Activated B cell treated with CpG ODN at 0.5 μM for 24 hours (primary cell): Measurements from ENCODE around the gene SHISA8. TPM values are rescaled to one million over a fixed set of nuclear protein-coding genes. Genes with fewer than 3 reads are reported as not detected.
A peak's percentile ranks its signal among the peaks of the same experiment; 100 is the strongest.

Experiments used
- ATAC-seq: fragments of 200-7000 bp; cut with Tn5 transposase; one replicate; pipeline ENCODE4 v1.10.0; 2021; ENCODE audit warnings: low read depth, mild to moderate bottlenecking, moderate library complexity
- CTCF ChIA-PET: fragments of 350-600 bp; sonication (Branson Sonifier 250); formaldehyde crosslinking; loops from one replicate; lab custom pipeline; 2021; ENCODE audit warnings: antibody characterized with exemption; lab: Charles Lee
- POLR2A ChIA-PET: fragments of 350-600 bp; sonication (Branson Sonifier 250); formaldehyde crosslinking; loops from one replicate; lab custom pipeline; 2021; ENCODE audit warnings: antibody characterized with exemption; lab: Charles Lee
- DNase-seq: peaks from one replicate; pipeline ENCODE4 v3.0.0; 2022
- H3K27ac Mint-ChIP-seq: one replicate; pipeline ENCODE4 v1.8.0; 2020; ENCODE audit warnings: mixed read lengths
- H3K27me3 Mint-ChIP-seq: one replicate; pipeline ENCODE4 v1.8.0; 2021; ENCODE audit warnings: mixed read lengths
- H3K36me3 Mint-ChIP-seq: one replicate; pipeline ENCODE4 v1.8.0; 2021; ENCODE audit warnings: low read depth, mixed read lengths
- H3K4me1 Mint-ChIP-seq: one replicate; pipeline ENCODE4 v1.8.0; 2021; ENCODE audit warnings: mixed read lengths
- H3K4me3 Mint-ChIP-seq: one replicate; pipeline ENCODE4 v1.8.0; 2020; ENCODE audit warnings: mild to moderate bottlenecking, mixed read lengths
- H3K9me3 Mint-ChIP-seq: one replicate; pipeline ENCODE4 v1.8.0; 2020; ENCODE audit warnings: mixed read lengths
- intact Hi-C: fragments of 100-400 bp; cut with micrococcal nuclease; formaldehyde crosslinking; loops from one replicate; pipeline ENCODE4 v1.15.1; 2024
- total RNA-seq: library from RNA; stranded (reverse); gene quantifications from 2 replicates; pipeline ENCODE4 v1.2.3, GENCODE V29; 2022
- TF ChIP-seq, protein P1 (sequence below): fragments of 200-600 bp; IDR thresholded peaks from one replicate; pipeline ENCODE4 v1.8.0; 2022; ENCODE audit warnings: antibody characterized with exemption, mild to moderate bottlenecking

SHISA8 gene
- 10.9 and 12.6 TPM in 2 replicates for total RNA-seq

DNA sequence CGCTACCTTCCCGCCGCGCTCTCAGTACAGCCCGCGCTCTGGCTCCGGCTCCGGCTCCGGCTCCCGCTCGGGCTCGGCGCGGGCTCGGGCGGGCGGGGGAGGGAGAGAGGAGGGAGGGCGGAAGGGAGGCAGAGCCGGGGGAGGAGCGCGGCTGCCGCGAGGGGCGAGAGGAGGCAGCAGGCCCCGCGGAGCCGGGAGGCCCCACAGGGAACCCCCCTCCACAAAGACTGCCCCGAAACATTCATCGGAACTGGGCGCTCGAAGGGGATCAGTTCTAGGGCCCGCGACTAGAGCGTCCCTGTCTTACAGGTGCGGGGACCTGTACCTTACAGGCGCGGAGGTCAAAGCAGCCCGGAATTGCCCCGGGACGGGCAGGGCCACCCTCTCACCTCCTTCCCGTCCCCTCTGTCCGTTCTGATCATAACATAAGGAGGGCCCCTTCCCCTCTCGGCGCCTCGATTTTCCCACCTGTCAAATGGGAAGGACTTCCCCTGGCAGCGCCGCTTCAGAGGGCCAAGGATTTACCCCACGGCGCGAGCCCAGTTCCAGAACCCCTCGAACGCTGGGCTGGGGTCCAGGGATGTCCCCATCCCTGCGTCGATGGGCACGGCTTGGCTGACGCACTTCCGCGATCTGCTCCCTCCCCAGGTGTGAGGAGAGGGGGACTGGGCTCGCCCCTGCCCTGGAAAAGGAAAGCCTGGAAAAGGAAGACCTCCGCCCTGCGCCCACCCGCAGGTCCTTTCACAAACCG, at the start of gene SHISA8:
SHISA8 (minus strand) TSS at position 40 of the 751 bp plus-strand sequence. CDS start 407 bp downstream, outside the sequence.
- H3K9me3 Mint-ChIP-seq, result no peaks in the 10 kb centered on the region
- no peaks in the 10 kb centered on the region for H3K36me3 Mint-ChIP-seq
- H3K27ac Mint-ChIP-seq, result peak within 1 kb of the TSS; percentile 74
- ChIA-PET CTCF (interaction anchor here (1.7 to 2.0 kb wide), 2 partner anchors 10 to 26 kb away, joined by 8 to 10 read pairs; no protein-coding TSS in a partner anchor), POLR2A (interaction anchor here (0.9 to 14.7 kb wide), 7 partner anchors 11 to 115 kb away, joined by 3 to 1414 read pairs (median 7); partner anchors contain the start of genes CCDC134, SREBF2 and TNFRSF13C)
- ATAC-seq, result peak; percentile 19
- TF ChIP-seq, protein P1, sequence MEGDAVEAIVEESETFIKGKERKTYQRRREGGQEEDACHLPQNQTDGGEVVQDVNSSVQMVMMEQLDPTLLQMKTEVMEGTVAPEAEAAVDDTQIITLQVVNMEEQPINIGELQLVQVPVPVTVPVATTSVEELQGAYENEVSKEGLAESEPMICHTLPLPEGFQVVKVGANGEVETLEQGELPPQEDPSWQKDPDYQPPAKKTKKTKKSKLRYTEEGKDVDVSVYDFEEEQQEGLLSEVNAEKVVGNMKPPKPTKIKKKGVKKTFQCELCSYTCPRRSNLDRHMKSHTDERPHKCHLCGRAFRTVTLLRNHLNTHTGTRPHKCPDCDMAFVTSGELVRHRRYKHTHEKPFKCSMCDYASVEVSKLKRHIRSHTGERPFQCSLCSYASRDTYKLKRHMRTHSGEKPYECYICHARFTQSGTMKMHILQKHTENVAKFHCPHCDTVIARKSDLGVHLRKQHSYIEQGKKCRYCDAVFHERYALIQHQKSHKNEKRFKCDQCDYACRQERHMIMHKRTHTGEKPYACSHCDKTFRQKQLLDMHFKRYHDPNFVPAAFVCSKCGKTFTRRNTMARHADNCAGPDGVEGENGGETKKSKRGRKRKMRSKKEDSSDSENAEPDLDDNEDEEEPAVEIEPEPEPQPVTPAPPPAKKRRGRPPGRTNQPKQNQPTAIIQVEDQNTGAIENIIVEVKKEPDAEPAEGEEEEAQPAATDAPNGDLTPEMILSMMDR, result no peak
- intact Hi-C loops, result no loop called here
- H3K4me1 Mint-ChIP-seq, result peaks cover 70% of the 10 kb centered on the region
- DNase-seq, result peak; percentile 66
- peak within 1 kb of the TSS; percentile 67 for H3K4me3 Mint-ChIP-seq
- H3K27me3 Mint-ChIP-seq, result peaks cover 10% of the 10 kb centered on the region

DNA sequence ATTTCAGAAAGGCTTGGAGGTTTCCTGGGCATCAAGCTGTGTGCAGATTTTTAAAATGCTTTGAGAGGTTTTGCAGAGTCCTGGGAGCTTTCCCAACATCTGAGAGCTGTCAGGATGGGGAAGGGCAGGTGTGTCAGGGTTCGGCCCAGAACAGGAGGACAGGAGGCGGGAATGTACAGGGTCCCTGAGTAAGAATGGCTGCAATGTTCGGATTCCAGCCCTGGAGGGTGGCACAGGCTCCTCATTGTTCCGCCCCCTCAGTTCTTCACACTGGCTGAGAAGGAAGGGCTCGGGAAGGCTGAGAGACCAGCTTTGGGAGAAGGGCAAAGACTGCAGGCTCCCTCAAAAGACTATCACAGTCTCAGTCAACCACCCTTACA, 49.2 kb upstream of the SHISA8 start:
- POLR2A ChIA-PET, result no interaction called here
- TF ChIP-seq, protein P1, result no peak
- H3K27ac Mint-ChIP-seq, result no peak overlapping the region
- no peak overlapping the region for H3K4me3 Mint-ChIP-seq
- no peaks in the 10 kb centered on the region for H3K36me3 Mint-ChIP-seq
- DNase-seq (no peak), ATAC-seq (no peak)
- H3K27me3 Mint-ChIP-seq, result no peaks in the 10 kb centered on the region
- peaks cover 9% of the 10 kb centered on the region for H3K4me1 Mint-ChIP-seq
- CTCF ChIA-PET, result interaction anchor here (0.6 to 1.5 kb wide), 3 partner anchors 8 to 149 kb away, joined by 3 to 7 read pairs (median 6); no protein-coding TSS in a partner anchor
- intact Hi-C loops, result no loop called here
- no peaks in the 10 kb centered on the region for H3K9me3 Mint-ChIP-seq

DNA sequence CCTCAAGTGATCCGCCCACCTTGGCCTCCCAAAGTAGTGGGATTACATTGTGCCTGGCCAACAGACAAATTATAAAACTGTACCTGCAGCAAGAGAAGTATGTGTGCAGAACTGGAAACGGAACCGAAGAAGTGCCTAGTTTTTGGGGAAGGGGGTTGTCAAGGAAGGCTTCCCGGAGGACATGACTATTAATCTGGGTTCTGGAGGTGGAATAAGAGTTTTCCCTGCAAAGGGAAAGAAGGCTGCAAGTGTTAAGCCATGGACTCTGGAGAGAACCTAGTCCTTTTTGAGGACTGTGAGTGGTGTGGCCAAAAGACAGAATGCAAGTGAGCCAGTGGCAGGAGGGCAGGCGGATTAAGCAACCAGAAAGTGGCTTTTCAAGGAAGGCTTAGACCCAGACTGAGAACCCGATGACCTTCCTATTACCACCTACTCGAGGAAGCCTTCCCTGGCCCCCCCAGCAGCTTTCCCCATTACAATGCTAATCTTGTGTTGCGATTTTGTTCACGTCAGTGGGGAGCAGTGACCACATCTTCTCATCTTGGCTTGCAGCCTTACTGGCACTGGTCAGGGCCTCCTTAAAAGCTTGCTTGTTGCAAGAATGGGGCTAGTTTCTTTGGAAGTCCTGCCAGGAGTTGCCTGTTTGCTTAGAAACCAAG, 48.7 kb upstream of the SHISA8 start:
- H3K27ac Mint-ChIP-seq, result no peak overlapping the region

GRCh38 chr22:41957941-41958556, 43.2 kb upstream of the SHISA8 start:
- TF ChIP-seq, protein P1, result peak; percentile 12
- Mint-ChIP-seq H3K27ac (no peak overlapping the region), H3K4me3 (no peak overlapping the region), H3K27me3 (no peaks in the 10 kb centered on the region), H3K36me3 (no peaks in the 10 kb centered on the region), H3K4me1 (peaks cover 15% of the 10 kb centered on the region), H3K9me3 (no peaks in the 10 kb centered on the region)
- ChIA-PET POLR2A (interaction anchor here (0.6 to 0.9 kb wide), 2 partner anchors 48 to 261 kb away, joined by 3 to 5 read pairs; no protein-coding TSS in a partner anchor), CTCF (interaction anchor here (1.1 to 1.6 kb wide), 2 partner anchors 8 to 260 kb away, joined by 3 to 6 read pairs; no protein-coding TSS in a partner anchor)
- DNase-seq, result no peak
- intact Hi-C loops, result loop anchor here (1.0 to 5.0 kb wide), 5 partner anchors 17 to 484 kb away; partner anchors contain the start of gene WBP2NL
- ATAC-seq, result no peak

More for the DNA sequence above, 48.7 kb upstream of the SHISA8 start:
- no peak for DNase-seq
- TF ChIP-seq, protein P1, result no peak
- no peaks in the 10 kb centered on the region for H3K9me3 Mint-ChIP-seq
- CTCF ChIA-PET, result interaction anchor here (0.6 kb wide), 1 partner anchor 8 kb away, joined by 6 read pairs; no protein-coding TSS in a partner anchor
- H3K27me3 Mint-ChIP-seq, result no peaks in the 10 kb centered on the region
- H3K36me3 Mint-ChIP-seq, result no peaks in the 10 kb centered on the region
- no peak for ATAC-seq
- intact Hi-C loops, result no loop called here
- peaks cover 9% of the 10 kb centered on the region for H3K4me1 Mint-ChIP-seq
- POLR2A ChIA-PET, result interaction anchor here (1.0 kb wide), 1 partner anchor 116 kb away, joined by 3 read pairs; no protein-coding TSS in a partner anchor
- no peak overlapping the region for H3K4me3 Mint-ChIP-seq
